K562 (cell line): ENCODE measurements around the gene FMN1. TPM values are rescaled to one million over a fixed set of nuclear protein-coding genes. Genes with fewer than 3 reads are reported as not detected.

Source experiments
- ATAC-seq: fragments of 200-7000 bp; cut with Tn5 transposase; 3 replicates; pipeline ENCODE4 v1.9.1; 2020; ENCODE audit warnings: moderate library complexity
- BruUV-seq: library from RNA; stranded (reverse); fragments of 400-500 nt; replicated peaks from 2 replicates; lab custom pipeline; 2021; lab: Mats Ljungman, UMichigan
- CTCF ChIA-PET: fragments of 300-600 bp; formaldehyde crosslinking; extraction: SDS; loops from one replicate; lab custom pipeline; 2021; ENCODE audit warnings: low intra/inter-chr PET ratio; lab: Yijun Ruan, JAX
- POLR2A ChIA-PET: fragments of 300-600, 350-650 bp; sonication (Branson Sonifier 250); formaldehyde crosslinking; extraction: SDS; loops from one replicate; lab custom pipeline; 2021; ENCODE audit warnings: antibody characterized with exemption, inconsistent platforms; lab: Yijun Ruan, JAX
- DNase-seq, 4 experiments: peaks; one replicate each; pipeline versions ENCODE4 v3.0.0 to v3.0.0-alpha.2; 2011 to 2018; ENCODE audit warnings: low spot score in 3 of 4, mixed read lengths in 3 of 4; ENCODE audit errors: extremely low read depth in 1 of 4
- FAIRE-seq: peaks from 2 replicates; lab custom pipeline; 2011; peaks lifted over from hg19 to GRCh38; lab: Jason Lieb, UNC
- H2AFZ ChIP-seq: 2 replicates; pipeline ENCODE4 v1.6.0; 2011; ENCODE audit warnings: low read depth, low read length, control low read depth, inconsistent platforms
- H3K27ac ChIP-seq: fragments of 200-600 bp; 3 replicates; pipeline ENCODE4 v1.8.0; 2011; ENCODE audit warnings: low read depth, mild to moderate bottlenecking, control low read depth, inconsistent platforms, low read length, moderate library complexity, mixed read lengths; ENCODE audit errors: extremely low read depth
- H3K27me3 ChIP-seq, 2 experiments: fragments of 300-600 bp in 1 of 2; 2 replicates in 1 of 2; 3 replicates in 1 of 2; pipeline versions ENCODE4 v1.6.0 to v1.8.0; 2011; ENCODE audit warnings: inconsistent platforms in 2 of 2, low read length in 2 of 2, mild to moderate bottlenecking in 1 of 2, mixed read lengths in 1 of 2, moderate library complexity in 1 of 2; ENCODE audit not compliant: control insufficient read depth in 2 of 2, insufficient read depth in 2 of 2
- H3K36me3 ChIP-seq: fragments of 300-600 bp; 3 replicates; pipeline ENCODE4 v1.8.0; 2011; ENCODE audit warnings: mild to moderate bottlenecking, low read length, inconsistent platforms; ENCODE audit not compliant: control insufficient read depth, insufficient read depth
- H3K4me1 ChIP-seq, 2 experiments: fragments of 200-600 bp in 1 of 2; replicated peaks in 1 of 2; 2 replicates in 1 of 2; 3 replicates in 1 of 2; pipeline versions ENCODE4 v1.5.1 to v1.8.0; 2011; ENCODE audit warnings: inconsistent platforms in 2 of 2, low read length in 2 of 2, mild to moderate bottlenecking in 1 of 2, mixed read lengths in 1 of 2, moderate library complexity in 1 of 2; ENCODE audit not compliant: control insufficient read depth in 2 of 2, insufficient read depth in 2 of 2
- H3K4me2 ChIP-seq: 2 replicates; pipeline ENCODE4 v1.6.1; 2011; ENCODE audit warnings: low read length, control low read depth, inconsistent platforms, mixed read lengths; ENCODE audit not compliant: insufficient read depth
- H3K4me3 ChIP-seq: fragments of 200-600 bp; sonication (generic), shearing (Covaris generic); 2 replicates; pipeline ENCODE4 v1.5.1; 2016; ENCODE audit warnings: control low read depth, inconsistent platforms
- H3K79me2 ChIP-seq: fragments of 200-600 bp; 3 replicates; pipeline ENCODE4 v1.8.0; 2011; ENCODE audit warnings: low read length, inconsistent platforms; ENCODE audit not compliant: control insufficient read depth, insufficient read depth
- H3K9ac ChIP-seq, 2 experiments: 2 replicates each; pipeline versions ENCODE4 v1.6.0 to v1.6.1; 2011; ENCODE audit warnings: low read depth in 2 of 2, low read length in 2 of 2, control low read depth in 1 of 2, inconsistent platforms in 1 of 2, mild to moderate bottlenecking in 1 of 2, mixed read lengths in 1 of 2; ENCODE audit not compliant: insufficient read depth in 1 of 2
- H3K9me1 ChIP-seq: one replicate; pipeline ENCODE4 v1.6.0; 2011; ENCODE audit warnings: inconsistent platforms, mild to moderate bottlenecking, low read length, moderate library complexity; ENCODE audit not compliant: control insufficient read depth, insufficient read depth
- H3K9me3 ChIP-seq: replicated peaks from 2 replicates; pipeline ENCODE4 v1.5.1; 2011; ENCODE audit warnings: low read depth, low read length, inconsistent platforms; ENCODE audit not compliant: control insufficient read depth, insufficient read depth
- H4K20me1 ChIP-seq: replicated peaks from 2 replicates; pipeline ENCODE4 v1.6.1; 2011; ENCODE audit warnings: low read length, inconsistent platforms, mixed read lengths; ENCODE audit not compliant: control insufficient read depth, insufficient read depth
- BACH1 ChIP-seq: fragments of 200-800 bp; sonication (Bioruptor generic); IDR thresholded peaks from 2 replicates; pipeline ENCODE4 v1.6.1; 2016; ENCODE audit warnings: missing genetic modification characterization, missing compliant biosample characterization
- DNMT1 ChIP-seq: fragments of 450-650 bp; IDR thresholded peaks from 2 replicates; pipeline ENCODE4 v1.6.1; 2016; ENCODE audit warnings: antibody characterized with exemption, mild to moderate bottlenecking
- KDM2B ChIP-seq: fragments of 250-450 bp; sonication (Bioruptor Pico); IDR thresholded peaks from 2 replicates; pipeline ENCODE4 v1.8.0; 2021; ENCODE audit warnings: mild to moderate bottlenecking, moderate library complexity
- MEIS2 ChIP-seq: fragments of 450-650 bp; IDR thresholded peaks from 2 replicates; pipeline ENCODE4 v1.6.1; 2014; ENCODE audit warnings: mild to moderate bottlenecking; ENCODE audit not compliant: partially characterized antibody
- RFX5 ChIP-seq: IDR thresholded peaks from 2 replicates; pipeline ENCODE4 v1.6.1; 2011; ENCODE audit warnings: low read depth, mild to moderate bottlenecking, improper control_type of control experiment, low read length
- SNIP1 ChIP-seq: fragments of 450-650 bp; IDR thresholded peaks from 2 replicates; pipeline ENCODE4 v1.7.1; 2017; ENCODE audit warnings: low read depth, mild to moderate bottlenecking
- SRSF3 ChIP-seq: fragments of 200-400 bp; formaldehyde crosslinking; IDR thresholded peaks from 2 replicates; pipeline ENCODE4 v1.6.1; 2016; ENCODE audit warnings: mild to moderate bottlenecking, low read length, moderate library complexity; ENCODE audit not compliant: insufficient read depth
- TAL1 ChIP-seq: fragments of 450-650 bp; IDR thresholded peaks from 2 replicates; pipeline ENCODE4 v1.6.1; 2016; ENCODE audit warnings: mild to moderate bottlenecking
- TCFL5 ChIP-seq: fragments of 250-450 bp; sonication (Bioruptor Pico); conservative IDR thresholded peaks from 2 replicates; pipeline ENCODE4 v1.6.1; 2021; ENCODE audit warnings: mild to moderate bottlenecking, moderate library complexity, matching md5 sums
- USF2 ChIP-seq: sonication (generic); formaldehyde crosslinking; IDR thresholded peaks from 2 replicates; pipeline ENCODE4 v1.5.0; 2020; ENCODE audit warnings: missing genetic modification reagents
- WHSC1 ChIP-seq: IDR thresholded peaks from one replicate; pipeline ENCODE4 v1.6.1; 2012; ENCODE audit warnings: low read length, control low read depth, inconsistent platforms
- ZFP1 ChIP-seq: fragments of 450-650 bp; formaldehyde crosslinking; IDR thresholded peaks from 2 replicates; pipeline ENCODE4 v1.4.0; 2020; ENCODE audit warnings: mild to moderate bottlenecking, mixed read lengths
- WGBS: fragments of 100-300 bp; shearing (Covaris generic); methylation state at CpG from one replicate; pipeline ENCODE4 v1.1.6; 2016; ENCODE audit warnings: low coverage, mixed read lengths; ENCODE audit not compliant: insufficient coverage; ENCODE audit errors: missing lambda C conversion rate; 5-methylcytosine and 5-hydroxymethylcytosine counted together
- in situ Hi-C: fragments of 300-500 bp; cut with MboI; formaldehyde crosslinking; loops from 4 replicates; pipeline ENCODE4 v1.15.0; 2018; ENCODE audit warnings: inconsistent platforms, mixed read lengths
- intact Hi-C: fragments of 100-400 bp; cut with micrococcal nuclease; formaldehyde crosslinking; loops from 2 replicates; pipeline ENCODE4 v1.14.2; 2022
- polyA plus RNA-seq, 8 experiments: library from polyadenylated mRNA; depleted of rRNA in 4 of 8; stranded (reverse) in 5 of 8; unstranded in 3 of 8; fragments of >200 nt; fragmentation: Nextera tagmentation in 2 of 8; fragmentation: Illumina TruSeq in 1 of 8; extraction: Ambion mirVana in 2 of 8; extraction: Trizol in 1 of 8; gene quantifications; 2 replicates each; pipeline versions ENCODE4 v1.2.1 to v1.2.3, GENCODE V29; 2011 to 2014; ENCODE audit warnings: inconsistent platforms in 1 of 8, missing spikeins in 1 of 8
- total RNA-seq, 7 experiments: library from RNA; depleted of rRNA in 6 of 7; stranded (reverse); fragments of >200 nt in 6 of 7; fragmentation: Illumina TruSeq in 2 of 7; extraction: Trizol in 2 of 7; gene quantifications; 2 replicates each; pipeline versions ENCODE4 v1.2.1 to v1.2.3, GENCODE V29; 2011 to 2021; ENCODE audit warnings: low replicate concordance in 1 of 7
- TF ChIP-seq, protein P1 (sequence below): fragments of 450-650 bp; IDR thresholded peaks from 2 replicates; pipeline ENCODE4 v1.6.1; 2016; ENCODE audit warnings: low read depth
- TF ChIP-seq, protein P2 (sequence below), 3 experiments: IDR thresholded peaks in 2 of 3; conservative IDR thresholded peaks in 1 of 3; 2 replicates each; pipeline ENCODE4 v1.5.1; 2011 to 2012; ENCODE audit warnings: low read length in 3 of 3, mild to moderate bottlenecking in 3 of 3, control low read depth in 2 of 3, improper control_type of control experiment in 1 of 3, inconsistent platforms in 1 of 3, low read depth in 1 of 3, mixed read lengths in 1 of 3, moderate library complexity in 1 of 3; ENCODE audit not compliant: insufficient read depth in 2 of 3

Gene FMN1
- total and polyA plus RNA-seq, 9 of the 15 experiments (the other 6 are each of a cell fraction or from before 2014, with no cell fraction given) = 0.03 to 0.07 (median 0.04) TPM; not detected in 6

- BruUV-seq = no TSS peak
- POLR2A ChIA-PET = no interaction called here
- no peak for TF ChIP-seq KDM2B
- TF ChIP-seq, protein P1, sequence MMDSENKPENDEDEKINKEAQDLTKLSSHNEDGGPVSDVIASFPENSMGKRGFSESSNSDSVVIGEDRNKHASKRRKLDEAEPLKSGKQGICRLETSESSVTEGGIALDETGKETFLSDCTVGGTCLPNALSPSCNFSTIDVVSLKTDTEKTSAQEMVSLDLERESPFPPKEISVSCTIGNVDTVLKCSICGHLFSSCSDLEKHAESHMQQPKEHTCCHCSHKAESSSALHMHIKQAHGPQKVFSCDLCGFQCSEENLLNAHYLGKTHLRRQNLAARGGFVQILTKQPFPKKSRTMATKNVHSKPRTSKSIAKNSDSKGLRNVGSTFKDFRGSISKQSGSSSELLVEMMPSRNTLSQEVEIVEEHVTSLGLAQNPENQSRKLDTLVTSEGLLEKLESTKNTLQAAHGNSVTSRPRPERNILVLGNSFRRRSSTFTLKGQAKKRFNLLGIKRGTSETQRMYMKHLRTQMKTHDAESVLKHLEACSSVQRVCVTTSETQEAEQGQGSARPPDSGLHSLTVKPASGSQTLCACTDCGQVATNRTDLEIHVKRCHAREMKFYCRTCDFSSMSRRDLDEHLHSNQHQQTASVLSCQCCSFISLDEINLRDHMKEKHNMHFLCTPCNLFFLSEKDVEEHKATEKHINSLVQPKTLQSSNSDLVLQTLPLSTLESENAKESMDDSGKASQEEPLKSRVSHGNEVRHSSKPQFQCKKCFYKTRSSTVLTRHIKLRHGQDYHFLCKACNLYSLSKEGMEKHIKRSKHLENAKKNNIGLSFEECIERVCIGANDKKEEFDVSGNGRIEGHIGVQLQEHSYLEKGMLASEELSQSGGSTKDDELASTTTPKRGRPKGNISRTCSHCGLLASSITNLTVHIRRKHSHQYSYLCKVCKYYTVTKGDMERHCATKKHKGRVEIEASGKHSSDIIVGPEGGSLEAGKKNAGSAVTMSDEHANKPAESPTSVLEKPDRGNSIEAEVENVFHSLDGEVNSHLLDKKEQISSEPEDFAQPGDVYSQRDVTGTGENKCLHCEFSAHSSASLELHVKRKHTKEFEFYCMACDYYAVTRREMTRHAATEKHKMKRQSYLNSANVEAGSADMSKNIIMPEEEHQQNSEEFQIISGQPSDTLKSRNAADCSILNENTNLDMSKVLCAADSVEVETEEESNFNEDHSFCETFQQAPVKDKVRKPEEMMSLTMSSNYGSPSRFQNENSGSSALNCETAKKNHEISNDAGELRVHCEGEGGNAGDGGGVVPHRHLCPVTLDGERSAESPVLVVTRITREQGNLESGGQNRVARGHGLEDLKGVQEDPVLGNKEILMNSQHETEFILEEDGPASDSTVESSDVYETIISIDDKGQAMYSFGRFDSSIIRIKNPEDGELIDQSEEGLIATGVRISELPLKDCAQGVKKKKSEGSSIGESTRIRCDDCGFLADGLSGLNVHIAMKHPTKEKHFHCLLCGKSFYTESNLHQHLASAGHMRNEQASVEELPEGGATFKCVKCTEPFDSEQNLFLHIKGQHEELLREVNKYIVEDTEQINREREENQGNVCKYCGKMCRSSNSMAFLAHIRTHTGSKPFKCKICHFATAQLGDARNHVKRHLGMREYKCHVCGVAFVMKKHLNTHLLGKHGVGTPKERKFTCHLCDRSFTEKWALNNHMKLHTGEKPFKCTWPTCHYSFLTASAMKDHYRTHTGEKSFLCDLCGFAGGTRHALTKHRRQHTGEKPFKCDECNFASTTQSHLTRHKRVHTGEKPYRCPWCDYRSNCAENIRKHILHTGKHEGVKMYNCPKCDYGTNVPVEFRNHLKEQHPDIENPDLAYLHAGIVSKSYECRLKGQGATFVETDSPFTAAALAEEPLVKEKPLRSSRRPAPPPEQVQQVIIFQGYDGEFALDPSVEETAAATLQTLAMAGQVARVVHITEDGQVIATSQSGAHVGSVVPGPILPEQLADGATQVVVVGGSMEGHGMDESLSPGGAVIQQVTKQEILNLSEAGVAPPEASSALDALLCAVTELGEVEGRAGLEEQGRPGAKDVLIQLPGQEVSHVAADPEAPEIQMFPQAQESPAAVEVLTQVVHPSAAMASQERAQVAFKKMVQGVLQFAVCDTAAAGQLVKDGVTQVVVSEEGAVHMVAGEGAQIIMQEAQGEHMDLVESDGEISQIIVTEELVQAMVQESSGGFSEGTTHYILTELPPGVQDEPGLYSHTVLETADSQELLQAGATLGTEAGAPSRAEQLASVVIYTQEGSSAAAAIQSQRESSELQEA = no peak
- TF ChIP-seq SRSF3 = no peak
- no peak for TF ChIP-seq USF2 (CRISPR knock-in tag)
- TF ChIP-seq WHSC1 = no peak
- TF ChIP-seq, protein P2, sequence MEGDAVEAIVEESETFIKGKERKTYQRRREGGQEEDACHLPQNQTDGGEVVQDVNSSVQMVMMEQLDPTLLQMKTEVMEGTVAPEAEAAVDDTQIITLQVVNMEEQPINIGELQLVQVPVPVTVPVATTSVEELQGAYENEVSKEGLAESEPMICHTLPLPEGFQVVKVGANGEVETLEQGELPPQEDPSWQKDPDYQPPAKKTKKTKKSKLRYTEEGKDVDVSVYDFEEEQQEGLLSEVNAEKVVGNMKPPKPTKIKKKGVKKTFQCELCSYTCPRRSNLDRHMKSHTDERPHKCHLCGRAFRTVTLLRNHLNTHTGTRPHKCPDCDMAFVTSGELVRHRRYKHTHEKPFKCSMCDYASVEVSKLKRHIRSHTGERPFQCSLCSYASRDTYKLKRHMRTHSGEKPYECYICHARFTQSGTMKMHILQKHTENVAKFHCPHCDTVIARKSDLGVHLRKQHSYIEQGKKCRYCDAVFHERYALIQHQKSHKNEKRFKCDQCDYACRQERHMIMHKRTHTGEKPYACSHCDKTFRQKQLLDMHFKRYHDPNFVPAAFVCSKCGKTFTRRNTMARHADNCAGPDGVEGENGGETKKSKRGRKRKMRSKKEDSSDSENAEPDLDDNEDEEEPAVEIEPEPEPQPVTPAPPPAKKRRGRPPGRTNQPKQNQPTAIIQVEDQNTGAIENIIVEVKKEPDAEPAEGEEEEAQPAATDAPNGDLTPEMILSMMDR (IDR thresholded peaks at IDR 0.05 in 2 of 3, conservative IDR thresholded peaks at IDR 0.05 in 1 of 3; ENCODE audit: insufficient read depth in 2 of 3, low read depth in 1 of 3, low read length in 3 of 3) = no peak
- no peak for TF ChIP-seq TAL1
- no peak for TF ChIP-seq SNIP1
- TF ChIP-seq TCFL5 = no peak
- TF ChIP-seq RFX5 = no peak
- no peak for TF ChIP-seq ZFP1 (CRISPR knock-in tag)
- TF ChIP-seq MEIS2 = no peak
- no peak for TF ChIP-seq BACH1 (tag)
- TF ChIP-seq DNMT1 = no peak
Observed at GRCh38 chr15:33094336-33094735, 100.2 kb downstream of the FMN1 start.

More at GRCh38 chr15:33094336-33094735, 100.2 kb downstream of the FMN1 start:
- Histone ChIP-seq H4K20me1 (no peaks in the 10 kb centered on the region; the same call in 1 of the 2 replicates), H2AFZ (no peak overlapping the region), H3K79me2 (no peaks in the 10 kb centered on the region), H3K4me1 (no peaks in the 10 kb centered on the region), H3K4me3 (no peak overlapping the region), H3K27me3 (peaks cover under 1 to 6% of the 10 kb centered on the region in 2 experiments; a peak in 2 of 5 replicates), H3K9ac (no peak overlapping the region), H3K9me1 (no peaks in the 10 kb centered on the region), H3K27ac (no peak overlapping the region), H3K4me2 (no peak overlapping the region), H3K9me3 (no peaks in the 10 kb centered on the region), H3K36me3 (no peaks in the 10 kb centered on the region)
- ATAC-seq = no peak
- in situ Hi-C loops = no loop called here
- CTCF ChIA-PET = no interaction called here
- DNase-seq = no peak
- 0% methylated on average over 2 of the region's 2 CpGs for WGBS
- no peak for FAIRE-seq
- intact Hi-C loops = no loop called here
